Hepatocyte (in vitro differentiated cells): ENCODE data around the gene GBX1. TPM values are rescaled to one million over a fixed set of nuclear protein-coding genes. Genes with fewer than 3 reads are reported as not detected.

Experiments used
- DNase-seq: peaks from one replicate; pipeline ENCODE4 v3.0.0-alpha.2; 2016; ENCODE audit warnings: low spot score
- H2AFZ ChIP-seq: fragments of 200-600 bp; sonication (generic); 2 replicates; pipeline ENCODE4 v1.6.0; 2016; ENCODE audit warnings: antibody characterized with exemption, mild to moderate bottlenecking
- H3K27ac ChIP-seq: fragments of 200-600 bp; sonication (generic); 2 replicates; pipeline ENCODE4 v1.5.1; 2016; ENCODE audit warnings: mild to moderate bottlenecking
- H3K27me3 ChIP-seq: fragments of 200-600 bp; sonication (generic); 2 replicates; pipeline ENCODE4 v1.6.1; 2016
- H3K36me3 ChIP-seq: fragments of 200-600 bp; sonication (generic); replicated peaks from 2 replicates; pipeline ENCODE4 v1.5.1; 2016; ENCODE audit warnings: low read depth; ENCODE audit not compliant: insufficient read depth
- H3K4me1 ChIP-seq: fragments of 200-600 bp; sonication (generic); 2 replicates; pipeline ENCODE4 v1.5.1; 2016; ENCODE audit warnings: mild to moderate bottlenecking, moderate library complexity; ENCODE audit not compliant: insufficient read depth
- H3K4me2 ChIP-seq: fragments of 200-600 bp; sonication (generic); 2 replicates; pipeline ENCODE4 v1.6.0; 2016
- H3K4me3 ChIP-seq: fragments of 200-600 bp; sonication (generic); 2 replicates; pipeline ENCODE4 v1.5.1; 2016; ENCODE audit warnings: mild to moderate bottlenecking
- H3K79me2 ChIP-seq: fragments of 200-600 bp; sonication (generic); 2 replicates; pipeline ENCODE4 v1.6.0; 2017; ENCODE audit warnings: mild to moderate bottlenecking
- H3K9me2 ChIP-seq: fragments of 200-600 bp; sonication (generic); replicated peaks from 2 replicates; pipeline ENCODE4 v1.6.0; 2017; ENCODE audit warnings: mild to moderate bottlenecking; ENCODE audit not compliant: insufficient read depth
- H3K9me3 ChIP-seq: fragments of 200-600 bp; sonication (generic); 2 replicates; pipeline ENCODE4 v1.5.1; 2016; ENCODE audit warnings: low read depth, mild to moderate bottlenecking
- H4K20me1 ChIP-seq: fragments of 200-600 bp; sonication (generic); 2 replicates; pipeline ENCODE4 v1.6.0; 2016; ENCODE audit warnings: mild to moderate bottlenecking; ENCODE audit not compliant: insufficient read depth, poor library complexity, severe bottlenecking
- EZH2 ChIP-seq: fragments of 200-600 bp; sonication (generic); IDR thresholded peaks from 2 replicates; pipeline ENCODE4 v1.6.1; 2016; ENCODE audit warnings: antibody characterized with exemption, mild to moderate bottlenecking, borderline replicate concordance
- EZH2phosphoT487 ChIP-seq: fragments of 200-600 bp; sonication (generic); IDR thresholded peaks from one replicate; pipeline ENCODE4 v1.6.1; 2018; ENCODE audit warnings: antibody characterized with exemption, mild to moderate bottlenecking, low read depth, moderate library complexity; ENCODE audit not compliant: unreplicated experiment, severe bottlenecking
- WGBS: methylation state at CpG from one replicate; pipeline ENCODE4 v1.1.6; 2016; ENCODE audit warnings: low lambda C conversion rate; ENCODE audit errors: missing lambda C conversion rate; 5-methylcytosine and 5-hydroxymethylcytosine counted together
- polyA plus RNA-seq: library from polyadenylated mRNA; unstranded; fragments of >200 nt; fragmentation: Nextera tagmentation; extraction: Ambion mirVana; gene quantifications from 2 replicates; pipeline ENCODE4 v1.2.1, GENCODE V29; 2016
- total RNA-seq: library from RNA; depleted of rRNA; stranded (reverse); fragments of >200 nt; gene quantifications from 2 replicates; pipeline ENCODE4 v1.2.3, GENCODE V29; 2014
- TF ChIP-seq, protein P1 (sequence below): fragments of 200-600 bp; sonication (generic); IDR thresholded peaks from 2 replicates; pipeline ENCODE4 v1.5.1; 2016; ENCODE audit warnings: antibody characterized with exemption, mild to moderate bottlenecking; ENCODE audit not compliant: poor library complexity

Gene GBX1
- total and polyA plus RNA-seq, 2 experiments from 2014 or later, result not detected

DNA sequence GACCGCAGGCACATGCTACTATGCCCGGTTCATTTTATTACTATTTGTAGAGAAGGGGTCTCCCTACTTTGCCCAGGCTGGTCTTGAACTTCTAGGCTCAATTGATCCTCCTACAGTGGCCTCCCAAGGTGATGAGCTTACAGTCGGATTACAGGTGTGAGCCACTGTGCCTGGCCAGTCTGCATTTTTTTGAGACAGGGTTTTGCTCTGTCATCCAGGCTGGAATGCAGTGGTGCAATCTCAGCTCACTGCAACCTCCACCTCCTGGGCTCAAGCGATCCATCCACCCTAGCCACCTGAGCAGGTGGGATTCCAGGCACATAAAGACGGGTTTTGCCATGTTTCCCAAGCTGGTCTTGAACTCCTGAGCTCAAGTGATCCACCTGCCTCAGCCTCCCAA lies 45.1 kb upstream of the GBX1 start:
- H3K9me3 ChIP-seq, result no peaks in the 10 kb centered on the region
- H3K9me2 ChIP-seq, result no peaks in the 10 kb centered on the region
- H3K27me3 ChIP-seq, result no peaks in the 10 kb centered on the region
- 88% methylated on average over 5 of the region's 5 CpGs for WGBS
- H3K79me2 ChIP-seq, result no peaks in the 10 kb centered on the region
- no peak overlapping the region for H3K4me3 ChIP-seq
- H3K4me1 ChIP-seq, result no peaks in the 10 kb centered on the region
- TF ChIP-seq, protein P1, sequence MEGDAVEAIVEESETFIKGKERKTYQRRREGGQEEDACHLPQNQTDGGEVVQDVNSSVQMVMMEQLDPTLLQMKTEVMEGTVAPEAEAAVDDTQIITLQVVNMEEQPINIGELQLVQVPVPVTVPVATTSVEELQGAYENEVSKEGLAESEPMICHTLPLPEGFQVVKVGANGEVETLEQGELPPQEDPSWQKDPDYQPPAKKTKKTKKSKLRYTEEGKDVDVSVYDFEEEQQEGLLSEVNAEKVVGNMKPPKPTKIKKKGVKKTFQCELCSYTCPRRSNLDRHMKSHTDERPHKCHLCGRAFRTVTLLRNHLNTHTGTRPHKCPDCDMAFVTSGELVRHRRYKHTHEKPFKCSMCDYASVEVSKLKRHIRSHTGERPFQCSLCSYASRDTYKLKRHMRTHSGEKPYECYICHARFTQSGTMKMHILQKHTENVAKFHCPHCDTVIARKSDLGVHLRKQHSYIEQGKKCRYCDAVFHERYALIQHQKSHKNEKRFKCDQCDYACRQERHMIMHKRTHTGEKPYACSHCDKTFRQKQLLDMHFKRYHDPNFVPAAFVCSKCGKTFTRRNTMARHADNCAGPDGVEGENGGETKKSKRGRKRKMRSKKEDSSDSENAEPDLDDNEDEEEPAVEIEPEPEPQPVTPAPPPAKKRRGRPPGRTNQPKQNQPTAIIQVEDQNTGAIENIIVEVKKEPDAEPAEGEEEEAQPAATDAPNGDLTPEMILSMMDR, result no peak
- TF ChIP-seq EZH2 (no peak), EZH2phosphoT487 (no peak)
- DNase-seq, result no peak
- no peaks in the 10 kb centered on the region for H3K36me3 ChIP-seq
- no peak overlapping the region for H3K4me2 ChIP-seq
- H3K27ac ChIP-seq, result no peak overlapping the region
- H4K20me1 ChIP-seq, result no peaks in the 10 kb centered on the region
- no peak overlapping the region for H2AFZ ChIP-seq

DNA sequence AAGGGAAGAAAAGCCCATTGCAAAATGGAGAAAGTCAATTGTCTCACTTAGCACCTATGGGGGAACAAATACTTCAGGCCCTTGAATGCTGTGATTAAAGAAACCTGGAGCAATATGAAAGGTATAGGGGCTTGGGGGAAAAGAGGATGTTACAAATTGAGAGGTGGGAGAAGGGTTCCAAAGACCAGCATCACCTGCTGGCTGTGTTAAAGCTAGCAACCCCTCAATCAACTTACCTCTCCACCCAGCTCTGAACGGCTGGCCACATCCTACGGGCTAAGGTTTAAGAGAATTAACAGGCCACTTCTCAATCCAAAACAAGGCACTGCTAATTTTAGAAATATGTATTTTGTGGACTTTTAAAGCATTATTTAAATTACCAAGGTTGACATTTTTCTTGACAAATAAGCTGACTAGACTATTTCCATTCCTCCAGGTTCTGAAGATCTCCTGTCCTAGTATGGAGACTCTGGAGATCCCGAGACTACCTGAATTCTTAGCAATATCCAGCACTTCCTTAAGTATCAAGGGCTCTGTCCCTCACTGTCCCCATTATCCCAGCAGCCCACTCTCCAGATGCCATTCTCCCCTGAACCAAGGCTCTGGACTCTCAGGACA lies 43.8 kb upstream of the GBX1 start:
- no peaks in the 10 kb centered on the region for H3K9me2 ChIP-seq
- H3K27me3 ChIP-seq, result no peaks in the 10 kb centered on the region
- H3K4me1 ChIP-seq, result no peaks in the 10 kb centered on the region
- H3K36me3 ChIP-seq, result no peaks in the 10 kb centered on the region
- TF ChIP-seq EZH2 (no peak), EZH2phosphoT487 (no peak)
- TF ChIP-seq, protein P1, result no peak
- 84% methylated on average over 3 of the region's 3 CpGs for WGBS
- no peak overlapping the region for H3K4me3 ChIP-seq
- H4K20me1 ChIP-seq, result no peaks in the 10 kb centered on the region
- H3K4me2 ChIP-seq, result no peak overlapping the region
- H2AFZ ChIP-seq, result no peak overlapping the region
- H3K9me3 ChIP-seq, result no peaks in the 10 kb centered on the region
- no peak overlapping the region for H3K27ac ChIP-seq
- H3K79me2 ChIP-seq, result no peaks in the 10 kb centered on the region
- DNase-seq, result no peak

DNA sequence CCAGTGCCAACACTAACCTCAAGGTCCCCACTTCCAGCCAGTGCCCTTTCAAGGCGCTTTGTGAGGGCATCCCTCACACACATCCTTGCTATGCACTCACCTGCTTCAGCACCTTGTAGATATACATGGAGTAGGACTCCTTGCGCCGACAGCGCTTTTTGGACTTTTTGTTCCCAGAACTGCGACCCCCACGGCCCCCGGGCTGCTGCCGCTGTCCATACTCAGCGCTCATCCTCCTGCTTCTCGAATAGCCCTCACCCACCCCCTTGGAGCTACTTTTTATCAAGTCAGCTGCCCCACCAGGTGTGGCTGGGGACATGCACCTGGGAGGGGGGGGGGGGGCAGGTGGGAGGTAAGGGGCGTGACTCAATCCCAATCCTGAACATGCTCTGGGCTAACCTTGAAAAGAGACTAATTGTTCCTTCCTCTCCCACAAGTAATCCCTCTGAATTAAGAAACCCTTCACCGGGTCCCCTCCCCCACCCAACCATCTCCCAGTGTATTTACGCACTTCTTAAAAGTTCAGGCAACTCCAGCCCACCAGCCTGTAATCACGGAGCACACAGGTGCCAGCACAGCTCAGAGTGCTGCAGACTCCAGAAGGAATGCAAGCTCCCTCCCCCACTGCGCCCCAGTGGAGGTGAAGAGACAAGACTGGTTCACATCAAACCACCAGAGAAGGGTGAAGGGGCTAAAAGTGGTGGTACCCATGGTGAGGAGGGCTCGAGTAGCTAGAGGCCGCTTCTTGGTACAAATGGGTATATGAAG lies 42.8 kb upstream of the GBX1 start, which contains the start of gene H2BK1:
Gene H2BK1, minus strand, starts transcription at position 402 of the 768 bp plus-strand sequence. Its CDS starts 170 bp downstream, at position 232.
- H3K4me3 ChIP-seq, result no peak within 1 kb of the TSS
- TF ChIP-seq EZH2 (no peak), EZH2phosphoT487 (no peak)
- TF ChIP-seq, protein P1, result no peak
- H3K36me3 ChIP-seq, result no peaks in the 10 kb centered on the region
- no peaks in the 10 kb centered on the region for H3K9me3 ChIP-seq
- H3K4me1 ChIP-seq, result no peaks in the 10 kb centered on the region
- H3K27me3 ChIP-seq, result no peaks in the 10 kb centered on the region
- H3K9me2 ChIP-seq, result no peaks in the 10 kb centered on the region
- no peak within 1 kb of the TSS for H3K4me2 ChIP-seq
- H2AFZ ChIP-seq, result no peak within 1 kb of the TSS
- H4K20me1 ChIP-seq, result no peaks in the 10 kb centered on the region
- DNase-seq, result no peak
- WGBS, result 84% methylated on average over 17 of the region's 17 CpGs
- H3K79me2 ChIP-seq, result no peaks in the 10 kb centered on the region
- no peak within 1 kb of the TSS for H3K27ac ChIP-seq
